NCI-H82 (cell line): ENCODE measurements around the gene C22orf15.

ENCODE experiments used
- DNase-seq: peaks from one replicate; lab custom pipeline; 2025; lab: John Stamatoyannopoulos, UW

C22orf15 gene

GRCh38 chr22:23773483-23774113, 10.8 kb downstream of the C22orf15 start:
- no peak for DNase-seq

- DNase-seq: no peak
Observed at GRCh38 chr22:23774114-23774921, 11.5 kb downstream of the C22orf15 start.

GRCh38 chr22:23774922-23775436, 12.2 kb downstream of the C22orf15 start:
- no peak for DNase-seq

- DNase-seq: no peak
Observed at GRCh38 chr22:23775779-23776375, 13.1 kb downstream of the C22orf15 start.

- no peak for DNase-seq
Observed at GRCh38 chr22:23777776-23778576, 15.2 kb downstream of the C22orf15 start.

- DNase-seq: no peak
Observed at GRCh38 chr22:23778577-23778900, 15.7 kb downstream of the C22orf15 start.

- DNase-seq: no peak
Observed at GRCh38 chr22:23779083-23779482, 16.3 kb downstream of the C22orf15 start.

- DNase-seq: no peak
Observed at GRCh38 chr22:23779731-23780130, 16.9 kb downstream of the C22orf15 start.

- DNase-seq: no peak
Observed at GRCh38 chr22:23780146-23780748, 17.5 kb downstream of the C22orf15 start.

GRCh38 chr22:23781065-23781464, 18.3 kb downstream of the C22orf15 start:
- no peak for DNase-seq

GRCh38 chr22:23781511-23782183, 18.9 kb downstream of the C22orf15 start:
- no peak for DNase-seq

- no peak for DNase-seq
Observed at GRCh38 chr22:23782252-23782651, 19.5 kb downstream of the C22orf15 start.

- DNase-seq: no peak
Observed at GRCh38 chr22:23782703-23783102, 19.9 kb downstream of the C22orf15 start.

- DNase-seq: no peak
Observed at GRCh38 chr22:23783265-23784150, 20.7 kb downstream of the C22orf15 start.

- DNase-seq: no peak
Observed at GRCh38 chr22:23784215-23784732, 21.5 kb downstream of the C22orf15 start.

- DNase-seq: no peak
Observed at GRCh38 chr22:23786261-23786710, 23.5 kb downstream of the C22orf15 start.

GRCh38 chr22:23786752-23787599, 24.2 kb downstream of the C22orf15 start, which contains the start of gene SMARCB1:
SMARCB1 (plus strand) TSS chr22:23786966; CDS start chr22:23787170, 204 bp downstream.
- DNase-seq: peak; percentile 92

- DNase-seq: no peak
Observed at GRCh38 chr22:23787600-23787896, 24.8 kb downstream of the C22orf15 start.

GRCh38 chr22:23787910-23788309, 25.1 kb downstream of the C22orf15 start:
- no peak for DNase-seq
